CD4-positive, alpha-beta memory T cell (primary cell): ENCODE data around the gene TNRC6C. TPM values are rescaled to one million over a fixed set of nuclear protein-coding genes. Genes with fewer than 3 reads are reported as not detected.
A peak's percentile ranks its signal among the peaks of the same experiment; 100 is the strongest.

Experiments
- CTCF ChIA-PET: fragments of 350-600 bp; sonication (Branson Sonifier 250); formaldehyde crosslinking; loops from one replicate; lab custom pipeline; 2021; ENCODE audit warnings: inconsistent platforms; ENCODE audit not compliant: partially characterized antibody; lab: Charles Lee
- POLR2A ChIA-PET: fragments of 350-600 bp; sonication (Branson Sonifier 250); formaldehyde crosslinking; loops from one replicate; lab custom pipeline; 2021; ENCODE audit not compliant: partially characterized antibody; lab: Charles Lee
- DNase-seq, 5 donors: peaks; one replicate each; pipeline versions ENCODE4 v3.0.0 to v3.0.0-alpha.2; 2020 to 2022; ENCODE audit warnings: mixed read lengths in 1 of 5
- H3K27ac ChIP-seq: one replicate; pipeline ENCODE4 v1.7.0; 2013; ENCODE audit warnings: low read depth, low read length
- H3K27me3 ChIP-seq: 2 replicates; pipeline ENCODE4 v1.7.0; 2013; ENCODE audit warnings: mild to moderate bottlenecking, low read length, moderate library complexity; ENCODE audit not compliant: insufficient read depth
- H3K36me3 ChIP-seq: 2 replicates; pipeline ENCODE4 v1.7.0; 2013; ENCODE audit warnings: mild to moderate bottlenecking, low read length, moderate library complexity; ENCODE audit not compliant: insufficient read depth
- H3K4me1 ChIP-seq: 2 replicates; pipeline ENCODE4 v1.7.0; 2013; ENCODE audit warnings: mild to moderate bottlenecking, low read length, moderate library complexity; ENCODE audit not compliant: insufficient read depth
- H3K4me3 ChIP-seq, 2 donors: one replicate each; pipeline ENCODE4 v1.7.0; 2013; ENCODE audit warnings: low read length in 2 of 2, mild to moderate bottlenecking in 1 of 2
- H3K9me3 ChIP-seq, 2 donors: one replicate each; pipeline ENCODE4 v1.7.0; 2013; ENCODE audit warnings: low read length in 2 of 2, control low read depth in 1 of 2; ENCODE audit not compliant: control insufficient read depth in 1 of 2
- H3K27ac Mint-ChIP-seq, 7 donors: one replicate each; pipeline ENCODE4 v1.8.0; 2020 to 2021; ENCODE audit warnings: mixed read lengths in 7 of 7, mild to moderate bottlenecking in 6 of 7, inconsistent platforms in 3 of 7, moderate library complexity in 3 of 7
- H3K27me3 Mint-ChIP-seq, 2 donors: one replicate each; pipeline ENCODE4 v1.8.0; 2020 to 2021; ENCODE audit warnings: mixed read lengths in 2 of 2
- H3K36me3 Mint-ChIP-seq, 2 donors: one replicate each; pipeline ENCODE4 v1.8.0; 2020 to 2021; ENCODE audit warnings: mixed read lengths in 2 of 2, inconsistent platforms in 1 of 2, mild to moderate bottlenecking in 1 of 2
- H3K4me1 Mint-ChIP-seq, 4 donors: one replicate each; pipeline ENCODE4 v1.8.0; 2020 to 2021; ENCODE audit warnings: mixed read lengths in 4 of 4, mild to moderate bottlenecking in 1 of 4
- H3K4me3 Mint-ChIP-seq, 8 donors: one replicate each; pipeline ENCODE4 v1.8.0; 2020 to 2021; ENCODE audit warnings: mixed read lengths in 8 of 8, mild to moderate bottlenecking in 7 of 8, moderate library complexity in 6 of 8, inconsistent platforms in 3 of 8
- H3K9me3 Mint-ChIP-seq, 8 donors: one replicate each; pipeline ENCODE4 v1.8.0; 2020 to 2021; ENCODE audit warnings: mixed read lengths in 8 of 8, mild to moderate bottlenecking in 5 of 8, inconsistent platforms in 3 of 8, moderate library complexity in 1 of 8
- intact Hi-C: fragments of 100-400 bp; cut with micrococcal nuclease; formaldehyde crosslinking; loops from one replicate; pipeline ENCODE4 v1.15.1; 2023
- polyA plus RNA-seq, 2 donors: library from polyadenylated mRNA; unstranded; fragments of 300-500 nt; fragmentation: Illumina TruSeq; gene quantifications; one replicate each; pipeline ENCODE4 v1.2.3, GENCODE V29; 2021
- total RNA-seq, 2 experiments: library from RNA; stranded (reverse); gene quantifications; one replicate each; pipeline ENCODE4 v1.2.3, GENCODE V29; 2021

The TNRC6C gene
- total and polyA plus RNA-seq, 4 experiments from 2014 or later, result 1.3 to 112 (median 57.0) TPM

GRCh38 chr17:77916703-77917481 is 41.6 kb upstream of the TNRC6C start:
- peak overlapping the region; percentile 13 to 76 (median 63) for H3K4me3 Mint-ChIP-seq

DNA sequence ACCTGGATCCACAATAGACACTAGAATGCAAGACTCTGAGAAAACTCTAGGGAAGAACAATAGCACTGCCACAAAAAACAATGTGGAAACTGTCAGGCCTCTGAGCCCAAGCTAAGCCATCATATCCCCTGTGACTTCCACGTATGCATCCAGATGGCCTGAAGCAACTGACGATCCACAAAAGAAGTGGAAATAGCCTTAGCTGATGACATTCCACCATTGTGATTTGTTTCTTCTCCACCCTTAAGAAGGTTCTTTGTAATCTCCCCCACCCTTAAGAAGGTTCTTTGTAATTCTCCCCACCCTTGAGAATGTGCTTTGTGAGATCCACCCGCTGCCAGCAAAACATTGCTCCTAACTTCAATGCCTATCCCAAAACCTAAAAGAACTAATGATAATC is 39.2 kb upstream of the TNRC6C start:
- CTCF ChIA-PET, result no interaction called here
- Histone ChIP-seq H3K4me3 (no peak overlapping the region), H3K36me3 (no peaks in the 10 kb centered on the region), H3K27me3 (peaks cover 11% of the 10 kb centered on the region), H3K4me1 (peaks cover 8% of the 10 kb centered on the region), H3K9me3 (no peaks in the 10 kb centered on the region), H3K27ac (no peak overlapping the region)
- no peaks in the 10 kb centered on the region for H3K9me3 Mint-ChIP-seq
- H3K36me3 Mint-ChIP-seq, result no peaks in the 10 kb centered on the region
- peaks cover 26 to 30% of the 10 kb centered on the region in 2 donors for H3K27me3 Mint-ChIP-seq
- DNase-seq, result no peak
- H3K4me3 Mint-ChIP-seq, result no peak overlapping the region
- H3K27ac Mint-ChIP-seq, result no peak overlapping the region
- POLR2A ChIA-PET, result no interaction called here
- peaks cover 9 to 21% (median 14%) of the 10 kb centered on the region in 4 donors for H3K4me1 Mint-ChIP-seq
- intact Hi-C loops, result no loop called here

More at GRCh38 chr17:77916703-77917481, 41.6 kb upstream of the TNRC6C start:
- no peaks in the 10 kb centered on the region for H3K9me3 ChIP-seq
- peaks cover 11% of the 10 kb centered on the region for H3K27me3 ChIP-seq
- ChIA-PET CTCF (interaction anchor here (0.6 to 1.3 kb wide), 5 partner anchors 61 to 144 kb away, joined by 3 to 5 read pairs (median 3); no protein-coding TSS in a partner anchor), POLR2A (interaction anchor here (1.1 to 2.9 kb wide), 2 partner anchors 40 to 42 kb away, joined by 3 to 13 read pairs; partner anchors contain the start of gene TNRC6C)
- H3K4me1 Mint-ChIP-seq, result peaks cover 9 to 21% (median 14%) of the 10 kb centered on the region in 4 donors
- H3K4me3 ChIP-seq, result no peak overlapping the region
- no peak overlapping the region for H3K27ac ChIP-seq
- H3K4me1 ChIP-seq, result peaks cover 8% of the 10 kb centered on the region
- H3K27me3 Mint-ChIP-seq, result peaks cover 30 to 34% of the 10 kb centered on the region in 2 donors
- intact Hi-C loops, result no loop called here
- peak in 1 of 5 donors; percentile 9 for DNase-seq
- H3K27ac Mint-ChIP-seq, result peak overlapping the region in 1 of 7 donors; percentile 87
- H3K9me3 Mint-ChIP-seq, result no peaks in the 10 kb centered on the region
- H3K36me3 Mint-ChIP-seq, result no peaks in the 10 kb centered on the region
- no peaks in the 10 kb centered on the region for H3K36me3 ChIP-seq

DNA sequence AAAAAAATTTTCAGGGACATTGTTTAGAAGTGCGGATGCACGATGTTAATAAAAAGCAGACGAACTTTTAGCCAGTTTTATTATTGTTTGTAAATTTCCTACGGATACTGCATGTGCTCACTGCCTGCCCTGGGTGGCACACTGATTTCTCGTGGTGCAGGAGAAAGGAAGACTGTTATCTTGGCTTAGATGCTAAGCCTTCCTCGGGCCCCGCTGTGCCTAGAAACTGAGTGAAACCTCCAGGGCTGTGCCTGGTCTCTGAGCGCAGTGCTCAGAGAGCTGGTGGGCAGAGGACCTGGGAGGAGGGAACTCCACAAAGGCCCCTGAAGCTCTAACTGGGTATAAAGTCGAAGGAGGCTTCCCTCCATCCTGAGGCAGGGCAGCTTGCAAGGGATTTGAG is 35.4 kb upstream of the TNRC6C start:
- intact Hi-C loops, result no loop called here
- H3K9me3 Mint-ChIP-seq, result no peaks in the 10 kb centered on the region
- CTCF ChIA-PET, result no interaction called here

GRCh38 chr17:77923776-77924513 is 34.6 kb upstream of the TNRC6C start:
- Histone ChIP-seq H3K27me3 (no peaks in the 10 kb centered on the region), H3K4me3 (no peak overlapping the region), H3K36me3 (no peaks in the 10 kb centered on the region), H3K9me3 (no peaks in the 10 kb centered on the region), H3K27ac (no peak overlapping the region), H3K4me1 (peaks cover 7% of the 10 kb centered on the region)
- H3K27me3 Mint-ChIP-seq, result peaks cover 0 to 9% of the 10 kb centered on the region in 2 donors
- no peak for DNase-seq
- no peaks in the 10 kb centered on the region for H3K36me3 Mint-ChIP-seq
- intact Hi-C loops, result no loop called here
- peaks cover 3 to 21% (median 8%) of the 10 kb centered on the region in 4 donors for H3K4me1 Mint-ChIP-seq
- CTCF ChIA-PET, result no interaction called here
- H3K4me3 Mint-ChIP-seq, result no peak overlapping the region
- no peaks in the 10 kb centered on the region for H3K9me3 Mint-ChIP-seq
- no peak overlapping the region for H3K27ac Mint-ChIP-seq
- POLR2A ChIA-PET, result no interaction called here

More for the DNA sequence above, 35.4 kb upstream of the TNRC6C start:
- Mint-ChIP-seq H3K36me3 (no peaks in the 10 kb centered on the region), H3K4me3 (no peak overlapping the region), H3K27ac (no peak overlapping the region), H3K4me1 (peaks cover under 1 to 14% (median 3%) of the 10 kb centered on the region in 4 donors), H3K27me3 (peaks cover 3 to 12% of the 10 kb centered on the region in 2 donors)
- no peak for DNase-seq
- no peaks in the 10 kb centered on the region for H3K36me3 ChIP-seq
- no peaks in the 10 kb centered on the region for H3K27me3 ChIP-seq
- H3K4me1 ChIP-seq, result no peaks in the 10 kb centered on the region
- POLR2A ChIA-PET, result no interaction called here
- H3K27ac ChIP-seq, result no peak overlapping the region
- H3K9me3 ChIP-seq, result no peaks in the 10 kb centered on the region
- no peak overlapping the region for H3K4me3 ChIP-seq

- Mint-ChIP-seq H3K27ac (no peak overlapping the region), H3K36me3 (no peaks in the 10 kb centered on the region), H3K4me1 (peaks cover 11 to 29% (median 15%) of the 10 kb centered on the region in 4 donors), H3K27me3 (no peaks in the 10 kb centered on the region), H3K4me3 (peak overlapping the region in 1 of 8 donors; percentile 25), H3K9me3 (no peaks in the 10 kb centered on the region)
- Histone ChIP-seq H3K4me1 (peaks cover 16% of the 10 kb centered on the region), H3K27ac (no peak overlapping the region), H3K9me3 (no peaks in the 10 kb centered on the region), H3K4me3 (no peak overlapping the region), H3K36me3 (no peaks in the 10 kb centered on the region), H3K27me3 (no peaks in the 10 kb centered on the region)
- intact Hi-C loops, result no loop called here
- CTCF ChIA-PET, result no interaction called here
- POLR2A ChIA-PET, result no interaction called here
- DNase-seq, result no peak
Observed at GRCh38 chr17:77924757-77925336, 33.7 kb upstream of the TNRC6C start.

- Mint-ChIP-seq H3K36me3 (no peaks in the 10 kb centered on the region), H3K9me3 (no peaks in the 10 kb centered on the region), H3K27ac (no peak overlapping the region), H3K4me1 (peaks cover 11 to 37% (median 17%) of the 10 kb centered on the region in 4 donors), H3K27me3 (no peaks in the 10 kb centered on the region), H3K4me3 (no peak overlapping the region)
- Histone ChIP-seq H3K4me1 (peaks cover 20% of the 10 kb centered on the region), H3K27me3 (no peaks in the 10 kb centered on the region), H3K4me3 (no peak overlapping the region), H3K27ac (no peak overlapping the region), H3K9me3 (no peaks in the 10 kb centered on the region), H3K36me3 (no peaks in the 10 kb centered on the region)
- no peak for DNase-seq
- intact Hi-C loops, result no loop called here
- POLR2A ChIA-PET, result interaction anchor here (3.0 kb wide), 1 partner anchor 32 kb away, joined by 10 read pairs; the partner anchor contains the start of gene TNRC6C
- CTCF ChIA-PET, result no interaction called here
Observed at GRCh38 chr17:77925831-77926543, 32.5 kb upstream of the TNRC6C start.
